Measurements from ENCODE around the gene ATF1.
"Not testable (repeated sequence)": the region's sequence is repeated elsewhere in the genome, so short reads cannot be mapped to it uniquely, and the experiment has no call there.

ATF1 gene

GRCh38 chr12:50799908-50800307, 36.0 kb downstream of the ATF1 start:
- TF ChIP-seq POLR2A (IDR thresholded peaks at IDR 0.05; ENCODE audit: low read length) (no peak), GATA1 (IDR thresholded peaks at IDR 0.05; ENCODE audit: low read depth, low read length) (no peak)
- DNase-seq: peak; percentile 12 to 22

DNA sequence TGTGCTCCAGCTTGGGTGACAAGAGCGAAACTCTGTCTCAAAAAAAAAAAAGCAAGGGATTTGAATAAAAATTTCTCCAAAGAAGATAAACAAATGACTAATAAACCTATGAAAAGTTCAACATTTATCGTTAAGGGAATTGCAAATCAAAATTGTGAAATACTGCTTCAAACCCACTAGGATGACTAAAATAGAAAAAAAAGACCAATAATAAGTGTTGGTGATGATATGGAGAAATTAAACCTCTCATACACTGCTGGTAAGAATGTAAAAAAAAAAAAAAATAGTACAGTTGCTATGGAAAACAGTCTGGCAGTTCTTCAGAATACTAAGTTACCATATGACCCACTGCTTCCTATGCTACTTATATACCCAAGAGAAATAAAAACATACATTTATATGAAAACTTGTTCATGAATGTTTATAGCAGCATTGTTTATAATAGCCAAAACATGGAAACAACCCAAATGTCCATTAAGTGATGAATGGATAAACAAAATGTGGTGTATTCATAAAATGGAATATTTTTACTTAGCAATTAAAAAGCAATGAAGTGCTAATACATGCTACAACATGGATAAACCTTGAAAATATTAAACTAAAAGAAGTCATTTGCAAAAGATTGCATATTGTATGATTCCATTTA, 39.5 kb downstream of the ATF1 start:
- no peak for TF ChIP-seq POLR2A (IDR thresholded peaks at IDR 0.05; ENCODE audit: low read length)
- TF ChIP-seq GATA1 (IDR thresholded peaks at IDR 0.05; ENCODE audit: low read depth, low read length): no peak

DNA sequence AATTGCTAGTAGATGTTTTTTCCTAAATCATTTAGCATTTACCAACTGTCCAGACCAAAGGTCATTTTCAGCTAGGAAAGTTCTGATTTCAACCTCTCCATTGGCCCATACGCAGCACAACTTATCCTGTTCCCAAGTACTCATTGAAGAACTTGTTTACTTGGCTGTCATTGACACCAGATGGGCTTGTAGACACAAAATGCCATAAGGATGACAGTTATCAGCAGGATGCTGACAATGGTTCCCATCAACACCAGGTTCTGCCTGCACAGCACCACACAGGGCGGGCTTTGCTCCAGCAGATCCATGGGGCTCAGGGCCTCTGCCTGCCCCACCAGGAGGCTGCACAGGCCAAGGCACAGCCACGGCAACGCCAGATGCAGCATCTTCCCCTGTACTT, 42.3 kb downstream of the ATF1 start:
- TF ChIP-seq GATA1 (IDR thresholded peaks at IDR 0.05; ENCODE audit: low read depth, low read length) (no peak), POLR2A (IDR thresholded peaks at IDR 0.05; ENCODE audit: low read length) (no peak)

More for the DNA sequence above, 39.5 kb downstream of the ATF1 start:
- DNase-seq: no peak

GRCh38 chr12:50809131-50809530, 45.2 kb downstream of the ATF1 start:
- DNase-seq: peak; percentile 70 to 77

More for the DNA sequence above, 42.3 kb downstream of the ATF1 start:
- DNase-seq: no peak

DNA sequence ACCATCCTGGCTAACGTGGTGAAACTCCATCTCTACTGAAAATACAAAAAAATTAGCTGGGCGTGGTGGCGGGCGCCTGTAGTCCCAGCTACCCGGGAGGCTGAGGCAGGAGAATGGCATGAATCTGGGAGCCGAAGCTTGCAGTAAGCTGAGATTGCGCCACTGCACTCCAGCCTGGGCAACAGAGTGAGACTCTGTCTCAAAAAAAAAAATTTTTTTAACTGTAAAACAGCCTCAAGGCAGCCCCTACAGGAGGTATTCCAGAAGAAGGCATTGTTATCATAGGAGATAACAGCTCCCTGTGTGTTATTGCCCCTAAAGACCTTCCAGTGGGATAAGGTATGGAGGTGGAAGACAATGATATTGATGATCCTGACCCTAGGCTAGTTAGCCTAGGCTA, 51.0 kb downstream of the ATF1 start:
- DNase-seq: not testable (repeated sequence)

- DNase-seq: no peak
- no peak for TF ChIP-seq GATA1 (IDR thresholded peaks at IDR 0.05; ENCODE audit: low read depth, low read length)
- no peak for TF ChIP-seq POLR2A (IDR thresholded peaks at IDR 0.05; ENCODE audit: low read length)
These were observed 56.3 kb downstream of the ATF1 start for GRCh38 chr12:50820177-50820576.

DNA sequence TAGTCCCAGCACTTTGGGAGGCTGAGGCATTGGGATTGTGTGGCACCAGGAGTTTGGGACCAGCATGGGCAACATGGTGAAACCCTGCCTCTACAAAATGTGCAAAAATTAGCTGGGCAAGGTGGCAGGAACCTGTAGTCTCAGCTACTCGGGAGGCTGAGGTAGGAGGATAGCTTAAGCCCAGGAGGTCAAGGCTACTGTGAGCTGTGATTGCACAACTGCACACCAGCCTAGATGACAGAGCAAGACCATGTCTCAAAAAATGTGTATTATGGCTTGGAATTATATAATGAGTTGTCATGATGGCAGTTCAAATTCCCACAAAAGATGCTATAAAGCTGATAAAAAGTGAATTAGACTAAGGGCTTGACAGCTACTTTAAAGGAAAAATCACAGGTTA, 58.2 kb downstream of the ATF1 start:
- no peak for DNase-seq
- TF ChIP-seq POLR2A (IDR thresholded peaks at IDR 0.05; ENCODE audit: low read length) (no peak), GATA1 (IDR thresholded peaks at IDR 0.05; ENCODE audit: low read depth, low read length) (no peak)

DNA sequence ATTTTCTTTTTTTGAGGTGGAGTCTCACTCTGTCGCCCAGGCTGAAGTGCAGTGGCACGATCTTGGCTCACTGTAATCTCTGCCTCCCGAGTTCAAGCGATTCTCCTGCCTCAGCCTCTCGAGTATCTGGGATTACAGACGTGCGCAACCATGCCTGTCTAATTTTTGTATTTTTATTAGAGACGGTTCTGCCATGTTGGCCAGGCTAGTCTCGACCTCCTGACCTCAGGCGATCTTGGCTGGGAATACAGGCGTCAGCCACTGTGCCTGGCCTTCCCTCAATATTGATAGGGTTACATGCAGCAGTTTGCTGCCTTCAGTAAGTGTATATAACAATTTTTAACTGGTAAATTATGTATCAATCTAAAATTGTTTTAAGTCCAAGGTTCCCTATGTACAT, 59.8 kb downstream of the ATF1 start:
- not testable (repeated sequence) for DNase-seq

DNA sequence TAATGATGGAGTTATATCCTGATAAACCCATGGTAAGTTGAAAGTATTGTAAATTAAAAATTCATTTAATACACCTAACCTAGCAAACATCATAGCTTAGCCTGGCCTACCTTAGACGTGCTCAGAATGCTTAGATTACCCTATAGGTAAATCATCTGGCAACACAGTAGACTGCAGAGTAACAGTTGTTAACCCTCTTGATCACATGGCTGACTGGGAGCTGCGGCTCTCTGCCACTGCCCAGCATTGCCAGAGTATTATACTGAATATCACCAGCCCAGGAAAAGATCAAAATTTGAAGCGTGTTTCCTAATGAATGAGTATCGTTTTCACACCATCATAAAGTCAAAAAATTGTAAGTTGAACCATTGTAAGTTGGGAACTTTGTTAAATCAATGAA, 61.0 kb downstream of the ATF1 start:
- no peak for TF ChIP-seq POLR2A (IDR thresholded peaks at IDR 0.05; ENCODE audit: low read length)
- DNase-seq: no peak

DNA sequence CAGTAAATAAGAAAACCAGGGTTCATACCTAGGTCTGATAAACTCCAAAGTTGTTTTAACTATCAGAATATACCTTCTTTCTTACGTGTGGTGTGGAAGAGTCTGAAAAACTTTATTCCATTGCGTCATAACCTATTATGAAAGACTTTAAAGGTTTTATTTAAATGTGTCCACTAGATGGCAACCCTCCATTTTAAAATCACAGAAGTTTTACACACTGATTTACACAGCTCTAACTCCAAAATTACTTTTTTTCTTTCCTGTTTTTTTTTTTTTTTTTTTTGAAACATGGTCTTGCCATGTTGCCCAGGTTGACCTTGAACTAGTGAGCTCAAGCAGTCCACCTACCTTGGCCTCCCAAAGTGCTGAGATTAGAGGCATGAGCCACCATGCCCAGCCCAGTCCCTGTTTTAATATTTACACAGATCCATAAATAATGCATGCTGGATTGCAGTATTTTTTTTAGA, 61.5 kb downstream of the ATF1 start:
- peak; percentile 71 to 84 for DNase-seq
- TF ChIP-seq POLR2A (IDR thresholded peaks at IDR 0.05; ENCODE audit: low read length) (no peak), GATA1 (IDR thresholded peaks at IDR 0.05; ENCODE audit: low read depth, low read length) (no peak)

GRCh38 chr12:50828121-50828520, 64.2 kb downstream of the ATF1 start:
- TF ChIP-seq POLR2A (IDR thresholded peaks at IDR 0.05; ENCODE audit: low read length) (no peak), GATA1 (IDR thresholded peaks at IDR 0.05; ENCODE audit: low read depth, low read length) (no peak)
- DNase-seq: no peak

- no peak for TF ChIP-seq GATA1 (IDR thresholded peaks at IDR 0.05; ENCODE audit: low read depth, low read length)
- TF ChIP-seq POLR2A (IDR thresholded peaks at IDR 0.05; ENCODE audit: low read length): no peak
- DNase-seq: no peak
These were observed 65.0 kb downstream of the ATF1 start for GRCh38 chr12:50828886-50829285.

- not testable (repeated sequence) for DNase-seq
These were observed 69.9 kb downstream of the ATF1 start for GRCh38 chr12:50833801-50834200.

DNA sequence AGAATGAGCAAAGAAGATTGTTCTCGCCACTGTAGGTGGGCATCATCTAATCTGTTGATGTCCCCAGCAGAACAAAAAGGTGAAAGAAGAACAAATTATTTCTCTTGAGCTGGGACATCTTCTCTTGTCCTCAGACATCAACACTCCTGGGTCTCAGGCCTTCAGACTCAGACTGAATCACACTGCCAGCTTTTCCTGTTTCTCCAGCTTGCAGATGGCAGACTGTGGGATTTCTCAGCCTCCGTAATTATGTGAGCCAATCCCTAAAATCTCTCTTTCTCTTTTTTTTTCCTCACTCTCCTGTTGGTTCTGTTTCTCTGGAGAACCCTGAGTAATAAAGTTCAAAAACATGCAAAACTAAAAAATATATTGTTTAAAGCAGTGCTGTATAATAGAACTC, 75.1 kb downstream of the ATF1 start:
- TF ChIP-seq GATA1 (IDR thresholded peaks at IDR 0.05; ENCODE audit: low read depth, low read length) (no peak), POLR2A (IDR thresholded peaks at IDR 0.05; ENCODE audit: low read length) (no peak)
- no peak for DNase-seq

- DNase-seq: peak; percentile 11 to 40
- TF ChIP-seq POLR2A (IDR thresholded peaks at IDR 0.05; ENCODE audit: low read length) (no peak), GATA1 (IDR thresholded peaks at IDR 0.05; ENCODE audit: low read depth, low read length) (no peak)
These were observed 77.0 kb downstream of the ATF1 start for GRCh38 chr12:50840809-50841487.
